K562 (cell line): ENCODE data around the gene GYPC. TPM values are rescaled to one million over a fixed set of nuclear protein-coding genes. Genes with fewer than 3 reads are reported as not detected.

ENCODE experiments used
- ATAC-seq: fragments of 200-7000 bp; cut with Tn5 transposase; 3 replicates; pipeline ENCODE4 v1.9.1; 2020; ENCODE audit warnings: moderate library complexity
- BruUV-seq: library from RNA; stranded (reverse); fragments of 400-500 nt; replicated peaks from 2 replicates; lab custom pipeline; 2021; lab: Mats Ljungman, UMichigan
- CTCF ChIA-PET: fragments of 300-600 bp; formaldehyde crosslinking; extraction: SDS; loops from one replicate; lab custom pipeline; 2021; ENCODE audit warnings: low intra/inter-chr PET ratio; lab: Yijun Ruan, JAX
- POLR2A ChIA-PET: fragments of 300-600, 350-650 bp; sonication (Branson Sonifier 250); formaldehyde crosslinking; extraction: SDS; loops from one replicate; lab custom pipeline; 2021; ENCODE audit warnings: antibody characterized with exemption, inconsistent platforms; lab: Yijun Ruan, JAX
- DNase-seq, 4 experiments: peaks; one replicate each; pipeline versions ENCODE4 v3.0.0 to v3.0.0-alpha.2; 2011 to 2018; ENCODE audit warnings: low spot score in 3 of 4, mixed read lengths in 3 of 4; ENCODE audit errors: extremely low read depth in 1 of 4
- FAIRE-seq: peaks from 2 replicates; lab custom pipeline; 2011; peaks lifted over from hg19 to GRCh38; lab: Jason Lieb, UNC
- H2AFZ ChIP-seq: 2 replicates; pipeline ENCODE4 v1.6.0; 2011; ENCODE audit warnings: low read depth, low read length, control low read depth, inconsistent platforms
- H3K27ac ChIP-seq: fragments of 200-600 bp; 3 replicates; pipeline ENCODE4 v1.8.0; 2011; ENCODE audit warnings: low read depth, mild to moderate bottlenecking, control low read depth, inconsistent platforms, low read length, moderate library complexity, mixed read lengths; ENCODE audit errors: extremely low read depth
- H3K27me3 ChIP-seq, 2 experiments: fragments of 300-600 bp in 1 of 2; 2 replicates in 1 of 2; 3 replicates in 1 of 2; pipeline versions ENCODE4 v1.6.0 to v1.8.0; 2011; ENCODE audit warnings: inconsistent platforms in 2 of 2, low read length in 2 of 2, mild to moderate bottlenecking in 1 of 2, mixed read lengths in 1 of 2, moderate library complexity in 1 of 2; ENCODE audit not compliant: control insufficient read depth in 2 of 2, insufficient read depth in 2 of 2
- H3K36me3 ChIP-seq: fragments of 300-600 bp; 3 replicates; pipeline ENCODE4 v1.8.0; 2011; ENCODE audit warnings: mild to moderate bottlenecking, low read length, inconsistent platforms; ENCODE audit not compliant: control insufficient read depth, insufficient read depth
- H3K4me1 ChIP-seq, 2 experiments: fragments of 200-600 bp in 1 of 2; replicated peaks in 1 of 2; 2 replicates in 1 of 2; 3 replicates in 1 of 2; pipeline versions ENCODE4 v1.5.1 to v1.8.0; 2011; ENCODE audit warnings: inconsistent platforms in 2 of 2, low read length in 2 of 2, mild to moderate bottlenecking in 1 of 2, mixed read lengths in 1 of 2, moderate library complexity in 1 of 2; ENCODE audit not compliant: control insufficient read depth in 2 of 2, insufficient read depth in 2 of 2
- H3K4me2 ChIP-seq: 2 replicates; pipeline ENCODE4 v1.6.1; 2011; ENCODE audit warnings: low read length, control low read depth, inconsistent platforms, mixed read lengths; ENCODE audit not compliant: insufficient read depth
- H3K4me3 ChIP-seq: fragments of 200-600 bp; sonication (generic), shearing (Covaris generic); 2 replicates; pipeline ENCODE4 v1.5.1; 2016; ENCODE audit warnings: control low read depth, inconsistent platforms
- H3K79me2 ChIP-seq: fragments of 200-600 bp; 3 replicates; pipeline ENCODE4 v1.8.0; 2011; ENCODE audit warnings: low read length, inconsistent platforms; ENCODE audit not compliant: control insufficient read depth, insufficient read depth
- H3K9ac ChIP-seq, 2 experiments: 2 replicates each; pipeline versions ENCODE4 v1.6.0 to v1.6.1; 2011; ENCODE audit warnings: low read depth in 2 of 2, low read length in 2 of 2, control low read depth in 1 of 2, inconsistent platforms in 1 of 2, mild to moderate bottlenecking in 1 of 2, mixed read lengths in 1 of 2; ENCODE audit not compliant: insufficient read depth in 1 of 2
- H3K9me1 ChIP-seq: one replicate; pipeline ENCODE4 v1.6.0; 2011; ENCODE audit warnings: inconsistent platforms, mild to moderate bottlenecking, low read length, moderate library complexity; ENCODE audit not compliant: control insufficient read depth, insufficient read depth
- H3K9me3 ChIP-seq: replicated peaks from 2 replicates; pipeline ENCODE4 v1.5.1; 2011; ENCODE audit warnings: low read depth, low read length, inconsistent platforms; ENCODE audit not compliant: control insufficient read depth, insufficient read depth
- H4K20me1 ChIP-seq: replicated peaks from 2 replicates; pipeline ENCODE4 v1.6.1; 2011; ENCODE audit warnings: low read length, inconsistent platforms, mixed read lengths; ENCODE audit not compliant: control insufficient read depth, insufficient read depth
- BRF1 ChIP-seq: IDR thresholded peaks from 3 replicates; pipeline ENCODE4 v1.6.1; 2011; ENCODE audit warnings: borderline replicate concordance, mild to moderate bottlenecking; ENCODE audit not compliant: insufficient read length; ENCODE audit errors: extremely low read depth
- CBX3 ChIP-seq, 2 experiments: IDR thresholded peaks; 1 replicate in 1 of 2; 2 replicates in 1 of 2; pipeline ENCODE4 v1.6.1; 2012; ENCODE audit warnings: inconsistent platforms in 2 of 2, low read length in 2 of 2, borderline replicate concordance in 1 of 2, control low read depth in 1 of 2
- EP300 ChIP-seq: IDR thresholded peaks from 2 replicates; pipeline ENCODE4 v1.6.1; 2012; ENCODE audit warnings: low read length, improper control_type of control experiment
- ESRRB ChIP-seq: fragments of 250-450 bp; sonication (Bioruptor Pico); IDR thresholded peaks from 2 replicates; pipeline ENCODE4 v1.5.0; 2020; ENCODE audit warnings: mild to moderate bottlenecking, moderate library complexity, borderline replicate concordance
- ETS2 ChIP-seq: IDR thresholded peaks from 2 replicates; pipeline ENCODE4 v1.6.1; 2016; ENCODE audit warnings: borderline replicate concordance, missing genetic modification characterization, mild to moderate bottlenecking, moderate library complexity, missing compliant biosample characterization; ENCODE audit not compliant: poor library complexity, severe bottlenecking
- HCFC1 ChIP-seq: IDR thresholded peaks from 2 replicates; pipeline ENCODE4 v1.6.1; 2012; ENCODE audit warnings: low read depth, low read length, improper control_type of control experiment
- HMGN3 ChIP-seq: IDR thresholded peaks from 2 replicates; pipeline ENCODE4 v1.6.1; 2011; ENCODE audit warnings: borderline replicate concordance, low read depth, mild to moderate bottlenecking, mixed read lengths, low read length; ENCODE audit not compliant: insufficient read length; ENCODE audit errors: extremely low read depth
- MAZ ChIP-seq, 2 experiments: fragments of 450-650 bp in 1 of 2; sonication (generic) in 1 of 2; formaldehyde crosslinking; IDR thresholded peaks in 1 of 2; conservative IDR thresholded peaks in 1 of 2; 2 replicates each; pipeline versions ENCODE4 v1.4.0 to v1.5.0; 2020; ENCODE audit warnings: mild to moderate bottlenecking in 1 of 2, missing genetic modification reagents in 1 of 2
- MEF2A ChIP-seq: IDR thresholded peaks from 2 replicates; pipeline ENCODE4 v1.6.1; 2011; ENCODE audit warnings: low read depth, mild to moderate bottlenecking, low read length, moderate library complexity; ENCODE audit not compliant: control insufficient read depth
- NCOA6 ChIP-seq: fragments of 450-650 bp; IDR thresholded peaks from 2 replicates; pipeline ENCODE4 v1.6.1; 2017; ENCODE audit warnings: mild to moderate bottlenecking
- POLR2AphosphoS2 ChIP-seq: IDR thresholded peaks from 2 replicates; pipeline ENCODE4 v1.6.1; 2012; ENCODE audit warnings: low read length, improper control_type of control experiment
- PPARD ChIP-seq: fragments of 250-450 bp; sonication (Bioruptor Pico); IDR thresholded peaks from 2 replicates; pipeline ENCODE4 v1.8.0; 2022; ENCODE audit warnings: inconsistent platforms, mild to moderate bottlenecking, moderate library complexity
- SP1 ChIP-seq: sonication (generic); formaldehyde crosslinking; IDR thresholded peaks from 2 replicates; pipeline ENCODE4 v1.8.1; 2022; ENCODE audit warnings: mild to moderate bottlenecking, missing genetic modification reagents
- TBL1XR1 ChIP-seq, 2 experiments: IDR thresholded peaks; 2 replicates each; pipeline ENCODE4 v1.6.1; 2012; ENCODE audit warnings: improper control_type of control experiment in 2 of 2, low read length in 2 of 2, mild to moderate bottlenecking in 1 of 2
- TCF7L2 ChIP-seq: fragments of 150-350 bp; IDR thresholded peaks from 2 replicates; pipeline ENCODE4 v1.6.1; 2016; ENCODE audit warnings: low read depth, mild to moderate bottlenecking, low read length, moderate library complexity
- THAP7 ChIP-seq: fragments of 250-450 bp; sonication (Bioruptor Pico); IDR thresholded peaks from 2 replicates; pipeline ENCODE4 v1.5.0; 2021
- THRAP3 ChIP-seq: fragments of 450-650 bp; IDR thresholded peaks from 2 replicates; pipeline ENCODE4 v1.6.1; 2016; ENCODE audit warnings: mild to moderate bottlenecking, inconsistent platforms, borderline replicate concordance
- ZNF212 ChIP-seq: fragments of 450-650 bp; formaldehyde crosslinking; IDR thresholded peaks from 2 replicates; pipeline ENCODE4 v1.4.0; 2020; ENCODE audit warnings: mild to moderate bottlenecking
- ZNF76 ChIP-seq: fragments of 250-450 bp; sonication (Bioruptor Pico); IDR thresholded peaks from 2 replicates; pipeline ENCODE4 v1.4.0; 2020; ENCODE audit warnings: mild to moderate bottlenecking, moderate library complexity, borderline replicate concordance
- WGBS: fragments of 100-300 bp; shearing (Covaris generic); methylation state at CpG from one replicate; pipeline ENCODE4 v1.1.6; 2016; ENCODE audit warnings: low coverage, mixed read lengths; ENCODE audit not compliant: insufficient coverage; ENCODE audit errors: missing lambda C conversion rate; 5-methylcytosine and 5-hydroxymethylcytosine counted together
- in situ Hi-C: fragments of 300-500 bp; cut with MboI; formaldehyde crosslinking; loops from 4 replicates; pipeline ENCODE4 v1.15.0; 2018; ENCODE audit warnings: inconsistent platforms, mixed read lengths
- intact Hi-C: fragments of 100-400 bp; cut with micrococcal nuclease; formaldehyde crosslinking; loops from 2 replicates; pipeline ENCODE4 v1.14.2; 2022
- polyA plus RNA-seq, 8 experiments: library from polyadenylated mRNA; depleted of rRNA in 4 of 8; stranded (reverse) in 5 of 8; unstranded in 3 of 8; fragments of >200 nt; fragmentation: Nextera tagmentation in 2 of 8; fragmentation: Illumina TruSeq in 1 of 8; extraction: Ambion mirVana in 2 of 8; extraction: Trizol in 1 of 8; gene quantifications; 2 replicates each; pipeline versions ENCODE4 v1.2.1 to v1.2.3, GENCODE V29; 2011 to 2014; ENCODE audit warnings: inconsistent platforms in 1 of 8, missing spikeins in 1 of 8
- total RNA-seq, 7 experiments: library from RNA; depleted of rRNA in 6 of 7; stranded (reverse); fragments of >200 nt in 6 of 7; fragmentation: Illumina TruSeq in 2 of 7; extraction: Trizol in 2 of 7; gene quantifications; 2 replicates each; pipeline versions ENCODE4 v1.2.1 to v1.2.3, GENCODE V29; 2011 to 2021; ENCODE audit warnings: low replicate concordance in 1 of 7
- TF ChIP-seq, protein P1 (sequence below): fragments of 250-450 bp; sonication (Bioruptor Pico); IDR thresholded peaks from 2 replicates; pipeline ENCODE4 v1.8.0; 2021; ENCODE audit warnings: moderate library complexity, mild to moderate bottlenecking, inconsistent platforms
- TF ChIP-seq, protein P2 (sequence below): fragments of 450-650 bp; IDR thresholded peaks from 2 replicates; pipeline ENCODE4 v1.6.1; 2014; ENCODE audit warnings: low read depth, mild to moderate bottlenecking, moderate library complexity, borderline replicate concordance

Gene GYPC
- total and polyA plus RNA-seq, 9 of the 15 experiments (the other 6 are each of a cell fraction or from before 2014, with no cell fraction given) = 50.6 to 282 (median 194) TPM

GRCh38 chr2:126645211-126645618 lies 10.7 kb upstream of the GYPC start:
- CTCF ChIA-PET = no interaction called here
- peak overlapping the region; percentile 66 for H3K27ac ChIP-seq
- no peak for TF ChIP-seq SP1 (CRISPR knock-in tag)
- TF ChIP-seq, protein P1, sequence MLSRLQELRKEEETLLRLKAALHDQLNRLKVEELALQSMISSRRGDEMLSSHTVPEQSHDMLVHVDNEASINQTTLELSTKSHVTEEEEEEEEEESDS (CRISPR knock-in tag) = no peak
- TF ChIP-seq MAZ (CRISPR knock-in tag; conservative IDR thresholded peaks at IDR 0.05 in 1 of 2, IDR thresholded peaks at IDR 0.05 in 1 of 2) = peak in 1 of 2 experiments; percentile 60; a peak in 3 of 4 replicates
- TF ChIP-seq ETS2 (tag) = no peak
- TF ChIP-seq BRF1 = no peak
- TF ChIP-seq POLR2AphosphoS2 = no peak
- TF ChIP-seq MEF2A = no peak; the same call in 1 of the 2 replicates
- no peak for TF ChIP-seq THRAP3
- TF ChIP-seq TCF7L2 = no peak
- no peak for TF ChIP-seq PPARD (CRISPR knock-in tag)
- no peak for TF ChIP-seq ZNF212 (CRISPR knock-in tag)
- TF ChIP-seq, protein P2, sequence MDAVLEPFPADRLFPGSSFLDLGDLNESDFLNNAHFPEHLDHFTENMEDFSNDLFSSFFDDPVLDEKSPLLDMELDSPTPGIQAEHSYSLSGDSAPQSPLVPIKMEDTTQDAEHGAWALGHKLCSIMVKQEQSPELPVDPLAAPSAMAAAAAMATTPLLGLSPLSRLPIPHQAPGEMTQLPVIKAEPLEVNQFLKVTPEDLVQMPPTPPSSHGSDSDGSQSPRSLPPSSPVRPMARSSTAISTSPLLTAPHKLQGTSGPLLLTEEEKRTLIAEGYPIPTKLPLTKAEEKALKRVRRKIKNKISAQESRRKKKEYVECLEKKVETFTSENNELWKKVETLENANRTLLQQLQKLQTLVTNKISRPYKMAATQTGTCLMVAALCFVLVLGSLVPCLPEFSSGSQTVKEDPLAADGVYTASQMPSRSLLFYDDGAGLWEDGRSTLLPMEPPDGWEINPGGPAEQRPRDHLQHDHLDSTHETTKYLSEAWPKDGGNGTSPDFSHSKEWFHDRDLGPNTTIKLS = peak; percentile 41; the same call in 1 of the 2 replicates
- no peak for TF ChIP-seq HMGN3
- no peak for TF ChIP-seq THAP7
- peak; percentile 71 to 87; a peak in 3 of 4 replicates for TF ChIP-seq TBL1XR1 (IDR thresholded peaks at IDR 0.05; ENCODE audit: low read length in 2 of 2)
- no peak for TF ChIP-seq HCFC1
- no peak for TF ChIP-seq ZNF76 (CRISPR knock-in tag)
- TF ChIP-seq EP300 = peak; percentile 92
- peak; percentile 24; the same call in 1 of the 2 replicates for TF ChIP-seq NCOA6
- TF ChIP-seq ESRRB (CRISPR knock-in tag) = no peak
- peak in 1 of 2 experiments; percentile 91; a peak in 1 of 3 replicates for TF ChIP-seq CBX3 (IDR thresholded peaks at IDR 0.05; ENCODE audit: borderline replicate concordance in 1 of 2, low read length in 2 of 2)

More at GRCh38 chr2:126645211-126645618, 10.7 kb upstream of the GYPC start:
- Histone ChIP-seq H3K9me1 (no peaks in the 10 kb centered on the region), H3K4me1 (peaks cover 27 to 81% of the 10 kb centered on the region in 2 experiments), H3K9ac (peak overlapping the region in 1 of 2 experiments; percentile 40; a peak in 1 of 4 replicates), H3K79me2 (no peaks in the 10 kb centered on the region), H3K9me3 (no peaks in the 10 kb centered on the region), H3K27me3 (no peaks in the 10 kb centered on the region), H4K20me1 (no peaks in the 10 kb centered on the region), H3K36me3 (no peaks in the 10 kb centered on the region), H3K4me3 (peak overlapping the region; percentile 18; the same call in 1 of the 2 replicates), H3K4me2 (peak overlapping the region; percentile 56), H2AFZ (peak overlapping the region; percentile 40)
- intact Hi-C loops = loop anchor here (1.0 to 10.0 kb wide), 3 partner anchors 12 to 1550 kb away; no protein-coding TSS in a partner anchor
- FAIRE-seq (peak; percentile 99), DNase-seq (peak; percentile 74 to 95 (median 86)), ATAC-seq (peak; percentile 94)
- POLR2A ChIA-PET = interaction anchor here (0.9 to 2.5 kb wide), 2 partner anchors 8 to 29 kb away, joined by 3 to 9 read pairs; no protein-coding TSS in a partner anchor
- BruUV-seq = no TSS peak
- in situ Hi-C loops = no loop called here
- WGBS = 0% methylated on average over 1 of the region's 1 CpG
